Measurements from ENCODE around the gene PPFIA2.

Gene PPFIA2

GRCh38 chr12:81727391-81727790 is 31.8 kb downstream of the PPFIA2 start:
- Histone ChIP-seq H3K4me1 (ENCODE audit: control insufficient read depth in 1 of 2, insufficient read depth in 1 of 2, low read depth in 1 of 2, low read length in 1 of 2) (no peaks in the 10 kb centered on the region), H3K27ac (no peak overlapping the region), H3K36me3 (no peaks in the 10 kb centered on the region), H3K27me3 (no peaks in the 10 kb centered on the region), H3K9me3 (no peaks in the 10 kb centered on the region), H3K4me3 (ENCODE audit: low read depth in 1 of 2, low read length in 1 of 2) (no peak overlapping the region)
- TF ChIP-seq CTCF (IDR thresholded peaks at IDR 0.05), result no peak

- no peak overlapping the region for H3K4me3 ChIP-seq (ENCODE audit: low read depth in 1 of 2, low read length in 1 of 2)
- no peak overlapping the region for H3K27ac ChIP-seq
- no peaks in the 10 kb centered on the region for H3K36me3 ChIP-seq
- TF ChIP-seq CTCF (IDR thresholded peaks at IDR 0.05), result no peak
- H3K9me3 ChIP-seq, result no peaks in the 10 kb centered on the region
- no peaks in the 10 kb centered on the region for H3K4me1 ChIP-seq (ENCODE audit: control insufficient read depth in 1 of 2, insufficient read depth in 1 of 2, low read depth in 1 of 2, low read length in 1 of 2)
- H3K27me3 ChIP-seq, result no peaks in the 10 kb centered on the region
Measured at GRCh38 chr12:81726634-81727033, 32.5 kb downstream of the PPFIA2 start.

- H3K4me1 ChIP-seq (ENCODE audit: control insufficient read depth in 1 of 2, insufficient read depth in 1 of 2, low read depth in 1 of 2, low read length in 1 of 2), result no peaks in the 10 kb centered on the region
- H3K4me3 ChIP-seq (ENCODE audit: low read depth in 1 of 2, low read length in 1 of 2), result no peak overlapping the region
- H3K27me3 ChIP-seq, result no peaks in the 10 kb centered on the region
- H3K36me3 ChIP-seq, result no peaks in the 10 kb centered on the region
- TF ChIP-seq CTCF (IDR thresholded peaks at IDR 0.05), result no peak
- no peaks in the 10 kb centered on the region for H3K9me3 ChIP-seq
- H3K27ac ChIP-seq, result no peak overlapping the region
Measured at GRCh38 chr12:81723361-81723760, 35.8 kb downstream of the PPFIA2 start.

- TF ChIP-seq CTCF (IDR thresholded peaks at IDR 0.05), result no peak
- no peak overlapping the region for H3K27ac ChIP-seq
Measured at GRCh38 chr12:81722004-81722403, 37.1 kb downstream of the PPFIA2 start.

GRCh38 chr12:81718616-81719015 is 40.5 kb downstream of the PPFIA2 start:
- no peak overlapping the region for H3K4me3 ChIP-seq (ENCODE audit: low read depth in 1 of 2, low read length in 1 of 2)
- H3K4me1 ChIP-seq (ENCODE audit: control insufficient read depth in 1 of 2, insufficient read depth in 1 of 2, low read depth in 1 of 2, low read length in 1 of 2), result no peaks in the 10 kb centered on the region
- no peaks in the 10 kb centered on the region for H3K9me3 ChIP-seq
- H3K36me3 ChIP-seq, result no peaks in the 10 kb centered on the region
- no peak overlapping the region for H3K27ac ChIP-seq
- TF ChIP-seq CTCF (IDR thresholded peaks at IDR 0.05), result no peak
- H3K27me3 ChIP-seq, result no peaks in the 10 kb centered on the region

More at GRCh38 chr12:81722004-81722403, 37.1 kb downstream of the PPFIA2 start:
- Histone ChIP-seq H3K36me3 (no peaks in the 10 kb centered on the region), H3K27me3 (no peaks in the 10 kb centered on the region), H3K4me1 (ENCODE audit: control insufficient read depth in 1 of 2, insufficient read depth in 1 of 2, low read depth in 1 of 2, low read length in 1 of 2) (no peaks in the 10 kb centered on the region), H3K4me3 (ENCODE audit: low read depth in 1 of 2, low read length in 1 of 2) (no peak overlapping the region), H3K9me3 (no peaks in the 10 kb centered on the region)

- Histone ChIP-seq H3K27ac (no peak overlapping the region), H3K27me3 (no peaks in the 10 kb centered on the region), H3K4me1 (ENCODE audit: control insufficient read depth in 1 of 2, insufficient read depth in 1 of 2, low read depth in 1 of 2, low read length in 1 of 2) (no peaks in the 10 kb centered on the region), H3K9me3 (no peaks in the 10 kb centered on the region), H3K4me3 (ENCODE audit: low read depth in 1 of 2, low read length in 1 of 2) (no peak overlapping the region), H3K36me3 (no peaks in the 10 kb centered on the region)
- no peak for TF ChIP-seq CTCF (IDR thresholded peaks at IDR 0.05)
Measured at GRCh38 chr12:81712536-81712935, 46.6 kb downstream of the PPFIA2 start.
